Measurements from ENCODE around the gene MORN1. TPM values are rescaled to one million over a fixed set of nuclear protein-coding genes. Genes with fewer than 3 reads are reported as not detected.

MORN1 gene
- total RNA-seq, 1 donor from 2014 or later, result 4.8 TPM

GRCh38 chr1:2275796-2276536 is 115.4 kb downstream of the MORN1 start:
- DNase-seq (ENCODE audit: low read depth in 2 of 2), result no peak

GRCh38 chr1:2274929-2275475 is 116.4 kb downstream of the MORN1 start:
- peak in 1 of 2 donors; percentile 52 for DNase-seq (ENCODE audit: low read depth in 2 of 2)

GRCh38 chr1:2274231-2274928 is 117.0 kb downstream of the MORN1 start:
- DNase-seq (ENCODE audit: low read depth in 2 of 2), result no peak

GRCh38 chr1:2273401-2274090 is 117.8 kb downstream of the MORN1 start:
- no peak for DNase-seq (ENCODE audit: low read depth in 2 of 2)

GRCh38 chr1:2272686-2273400 is 118.5 kb downstream of the MORN1 start:
- no peak for DNase-seq (ENCODE audit: low read depth in 2 of 2)

GRCh38 chr1:2271841-2272655 is 119.3 kb downstream of the MORN1 start:
- no peak for DNase-seq (ENCODE audit: low read depth in 2 of 2)

Other genes with a start within 250 kb of the MORN1 start
- gene FAAP20, start 196.8 kb downstream of the MORN1 start, total RNA-seq, result 14.8 and 19.8 TPM in 2 replicates
- gene SKI, start 163.2 kb downstream of the MORN1 start, total RNA-seq, result 11.8 and 18.3 TPM in 2 replicates
- 32.7 and 48.6 TPM in 2 replicates for gene RER1, start 287 bp upstream of the MORN1 start, total RNA-seq
- 24.6 and 26.0 TPM in 2 replicates for gene PEX10, start 21.0 kb upstream of the MORN1 start, total RNA-seq
- gene PLCH2, start 84.7 kb upstream of the MORN1 start, total RNA-seq, result under 0.01 TPM in 2 replicates
- gene PANK4, start 135.0 kb upstream of the MORN1 start, total RNA-seq, result 14.8 and 21.0 TPM in 2 replicates
- not detected in 2 replicates for gene HES5, start 138.7 kb upstream of the MORN1 start, total RNA-seq
- gene TNFRSF14, start 164.8 kb upstream of the MORN1 start, total RNA-seq, result 55.8 and 177 TPM in 2 replicates
- 37.5 and 67.7 TPM in 2 replicates for gene PRXL2B, start 195.2 kb upstream of the MORN1 start, total RNA-seq
- 1.4 and 2.8 TPM in 2 replicates for gene MMEL1, start 241.5 kb upstream of the MORN1 start, total RNA-seq